Uterus (tissue), 2 donors: ENCODE data around the gene MTCP1.

ENCODE experiments used
- POLR2A ChIP-seq, 2 donors: fragments of 450-650 bp; IDR thresholded peaks; one replicate each; pipeline ENCODE4 v1.6.1; 2016; ENCODE audit warnings: antibody characterized with exemption in 2 of 2, mild to moderate bottlenecking in 1 of 2, moderate library complexity in 1 of 2
- TF ChIP-seq, protein P1 (sequence below), 4 experiments: fragments of 200-600 bp in 2 of 4; fragments of 450-650 bp in 2 of 4; sonication (generic) in 2 of 4; IDR thresholded peaks; one replicate each; pipeline ENCODE4 v1.5.1; 2016 to 2019; ENCODE audit warnings: antibody characterized with exemption in 4 of 4, mild to moderate bottlenecking in 2 of 4, moderate library complexity in 1 of 4

DNA sequence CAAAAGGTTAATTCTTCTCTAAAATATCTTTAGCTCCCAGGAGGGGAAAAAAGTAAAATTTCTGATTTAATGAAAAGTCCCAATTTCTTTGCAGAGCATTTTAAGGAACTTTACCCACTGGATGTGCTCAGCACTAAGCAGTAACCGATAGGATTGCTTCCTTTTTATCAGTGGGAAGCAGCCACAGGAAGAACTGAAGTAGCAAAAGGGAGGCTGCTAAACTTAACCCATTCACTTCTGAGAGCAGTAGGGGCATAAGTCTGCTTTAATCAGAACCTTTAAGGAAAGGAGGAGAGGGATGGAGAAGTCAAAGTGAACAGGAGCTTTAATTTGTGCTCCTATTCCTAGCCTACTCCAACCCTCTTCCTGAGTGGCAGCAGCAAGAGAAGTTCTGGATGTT lies 48.4 kb downstream of the MTCP1 start, which contains the start of gene F8:
- TF ChIP-seq, protein P1, sequence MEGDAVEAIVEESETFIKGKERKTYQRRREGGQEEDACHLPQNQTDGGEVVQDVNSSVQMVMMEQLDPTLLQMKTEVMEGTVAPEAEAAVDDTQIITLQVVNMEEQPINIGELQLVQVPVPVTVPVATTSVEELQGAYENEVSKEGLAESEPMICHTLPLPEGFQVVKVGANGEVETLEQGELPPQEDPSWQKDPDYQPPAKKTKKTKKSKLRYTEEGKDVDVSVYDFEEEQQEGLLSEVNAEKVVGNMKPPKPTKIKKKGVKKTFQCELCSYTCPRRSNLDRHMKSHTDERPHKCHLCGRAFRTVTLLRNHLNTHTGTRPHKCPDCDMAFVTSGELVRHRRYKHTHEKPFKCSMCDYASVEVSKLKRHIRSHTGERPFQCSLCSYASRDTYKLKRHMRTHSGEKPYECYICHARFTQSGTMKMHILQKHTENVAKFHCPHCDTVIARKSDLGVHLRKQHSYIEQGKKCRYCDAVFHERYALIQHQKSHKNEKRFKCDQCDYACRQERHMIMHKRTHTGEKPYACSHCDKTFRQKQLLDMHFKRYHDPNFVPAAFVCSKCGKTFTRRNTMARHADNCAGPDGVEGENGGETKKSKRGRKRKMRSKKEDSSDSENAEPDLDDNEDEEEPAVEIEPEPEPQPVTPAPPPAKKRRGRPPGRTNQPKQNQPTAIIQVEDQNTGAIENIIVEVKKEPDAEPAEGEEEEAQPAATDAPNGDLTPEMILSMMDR (IDR thresholded peaks at IDR 0.05), result no peak
- no peak for TF ChIP-seq POLR2A (IDR thresholded peaks at IDR 0.05)
